H1 (cell line): ENCODE data around the gene TWIST2. TPM values are rescaled to one million over a fixed set of nuclear protein-coding genes. Genes with fewer than 3 reads are reported as not detected.

ENCODE experiments used
- CTCF ChIA-PET: fragments of 300-600 bp; sonication (Branson Sonifier 250); formaldehyde crosslinking; loops from one replicate; lab custom pipeline; 2021; ENCODE audit not compliant: partially characterized antibody; lab: Charles Lee
- POLR2A ChIA-PET: fragments of 300-600 bp; sonication (Branson Sonifier 250); formaldehyde crosslinking; loops from one replicate; lab custom pipeline; 2021; ENCODE audit warnings: inconsistent platforms; ENCODE audit not compliant: partially characterized antibody; lab: Charles Lee
- DNase-seq, 2 experiments: peaks; one replicate each; pipeline versions ENCODE4 v3.0.0 to v3.0.0-alpha.2; 2010 to 2022; ENCODE audit warnings: low spot score in 2 of 2, low read depth in 1 of 2, mixed read lengths in 1 of 2
- FAIRE-seq: peaks from 2 replicates; lab custom pipeline; 2011; peaks lifted over from hg19 to GRCh38; lab: Jason Lieb, UNC
- H2AFZ ChIP-seq: 2 replicates; pipeline ENCODE4 v1.8.1; 2012; ENCODE audit warnings: low read length, inconsistent platforms
- H2AK5ac ChIP-seq: 2 replicates; pipeline ENCODE4 v1.6.1; 2013; ENCODE audit warnings: low read depth, low read length
- H2BK120ac ChIP-seq: replicated peaks from 2 replicates; pipeline ENCODE3; 2013; ENCODE audit warnings: low read depth, low read length, inconsistent platforms
- H2BK12ac ChIP-seq: 2 replicates; pipeline ENCODE4 v1.6.1; 2013; ENCODE audit warnings: low read depth, low read length
- H2BK15ac ChIP-seq: 2 replicates; pipeline ENCODE4 v1.6.1; 2013; ENCODE audit warnings: low read length
- H2BK20ac ChIP-seq: 2 replicates; pipeline ENCODE4 v1.6.1; 2013; ENCODE audit warnings: low read length
- H2BK5ac ChIP-seq: 2 replicates; pipeline ENCODE4 v1.6.1; 2013; ENCODE audit warnings: low read depth, low read length
- H3K14ac ChIP-seq: 2 replicates; pipeline ENCODE4 v1.6.1; 2013; ENCODE audit warnings: inconsistent platforms; ENCODE audit not compliant: insufficient read length
- H3K18ac ChIP-seq: 2 replicates; pipeline ENCODE4 v1.6.1; 2013; ENCODE audit warnings: low read length; ENCODE audit errors: extremely low read depth
- H3K23ac ChIP-seq: 2 replicates; pipeline ENCODE4 v1.6.1; 2013; ENCODE audit warnings: inconsistent platforms; ENCODE audit not compliant: insufficient read length
- H3K23me2 ChIP-seq: 2 replicates; pipeline ENCODE4 v1.6.1; 2013; ENCODE audit warnings: low read depth, low read length
- H3K27ac ChIP-seq: 2 replicates; pipeline ENCODE4 v1.6.1; 2011; ENCODE audit warnings: low read depth, low read length, inconsistent platforms
- H3K27me3 ChIP-seq, 4 experiments: replicated peaks in 1 of 4; 1 replicate in 1 of 4; 2 replicates in 3 of 4; pipeline versions ENCODE4 v1.6.1 to v1.8.1; 2011 to 2013; ENCODE audit warnings: low read length in 3 of 4, mild to moderate bottlenecking in 3 of 4, inconsistent platforms in 2 of 4, mixed read lengths in 2 of 4, moderate library complexity in 1 of 4; ENCODE audit not compliant: control insufficient read depth in 3 of 4, insufficient read depth in 3 of 4; ENCODE audit errors: extremely low read depth in 1 of 4
- H3K36me3 ChIP-seq, 4 experiments: 2 replicates each; pipeline versions ENCODE4 v1.6.1 to v1.8.1; 2011 to 2013; ENCODE audit warnings: mild to moderate bottlenecking in 4 of 4, low read length in 3 of 4, moderate library complexity in 2 of 4, control low read depth in 1 of 4, inconsistent platforms in 1 of 4; ENCODE audit not compliant: insufficient read depth in 4 of 4, control insufficient read depth in 2 of 4
- H3K4ac ChIP-seq: replicated peaks from 2 replicates; pipeline ENCODE3; 2013; ENCODE audit warnings: low read length, low read depth, mixed read lengths, inconsistent platforms; ENCODE audit not compliant: insufficient read length
- H3K4me1 ChIP-seq, 4 experiments: replicated peaks in 1 of 4; 1 replicate in 1 of 4; 2 replicates in 3 of 4; pipeline versions ENCODE4 v1.6.1 to v1.8.1; 2011 to 2013; ENCODE audit warnings: low read length in 3 of 4, inconsistent platforms in 2 of 4, mixed read lengths in 1 of 4; ENCODE audit not compliant: insufficient read depth in 4 of 4, control insufficient read depth in 3 of 4
- H3K4me2 ChIP-seq, 2 experiments: 2 replicates each; pipeline versions ENCODE4 v1.6.1 to v1.8.1; 2011 to 2013; ENCODE audit warnings: low read depth in 2 of 2, low read length in 2 of 2, control low read depth in 1 of 2, inconsistent platforms in 1 of 2, mild to moderate bottlenecking in 1 of 2; ENCODE audit not compliant: insufficient read depth in 1 of 2
- H3K4me3 ChIP-seq, 4 experiments: fragments of 200-600, 300-600 bp in 1 of 4; sonication (generic), shearing (Covaris generic), sonication (Bioruptor Twin) in 1 of 4; 2 replicates each; pipeline versions ENCODE4 v1.5.1 to v1.8.1; 2011 to 2016; ENCODE audit warnings: low read length in 4 of 4, low read depth in 3 of 4, control low read depth in 2 of 4, inconsistent platforms in 2 of 4, mild to moderate bottlenecking in 2 of 4, mixed read lengths in 1 of 4, moderate library complexity in 1 of 4; ENCODE audit not compliant: insufficient read depth in 2 of 4; ENCODE audit errors: extremely low read depth in 1 of 4
- H3K56ac ChIP-seq: replicated peaks from 2 replicates; pipeline ENCODE3; 2013; ENCODE audit warnings: low read depth, mild to moderate bottlenecking, mixed read lengths, low read length, inconsistent platforms; ENCODE audit not compliant: insufficient read length
- H3K79me1 ChIP-seq: 2 replicates; pipeline ENCODE4 v1.6.1; 2013; ENCODE audit warnings: low read depth, low read length, control low read depth
- H3K79me2 ChIP-seq, 2 experiments: 2 replicates each; pipeline versions ENCODE4 v1.6.1 to v1.8.1; 2012 to 2013; ENCODE audit warnings: low read length in 2 of 2, mild to moderate bottlenecking in 2 of 2, inconsistent platforms in 1 of 2; ENCODE audit not compliant: insufficient read depth in 2 of 2, control insufficient read depth in 1 of 2
- H3K9ac ChIP-seq, 4 experiments: replicated peaks in 1 of 4; 1 replicate in 1 of 4; 2 replicates in 3 of 4; pipeline versions ENCODE4 v1.6.1 to v1.8.1; 2011 to 2013; ENCODE audit warnings: low read depth in 3 of 4, low read length in 3 of 4, control low read depth in 2 of 4, mild to moderate bottlenecking in 2 of 4, moderate library complexity in 2 of 4, inconsistent platforms in 1 of 4; ENCODE audit errors: extremely low read depth in 1 of 4
- H3K9me3 ChIP-seq, 2 experiments: 2 replicates each; pipeline versions ENCODE4 v1.6.1 to v1.8.1; 2012 to 2013; ENCODE audit warnings: mild to moderate bottlenecking in 2 of 2, moderate library complexity in 2 of 2, control low read depth in 1 of 2, inconsistent platforms in 1 of 2, low read depth in 1 of 2, low read length in 1 of 2, mixed read lengths in 1 of 2; ENCODE audit not compliant: insufficient read depth in 2 of 2
- H4K20me1 ChIP-seq, 2 experiments: replicated peaks in 1 of 2; 2 replicates each; pipeline versions ENCODE3 to v1.8.1; 2011 to 2013; ENCODE audit warnings: inconsistent platforms in 2 of 2, low read length in 2 of 2, mild to moderate bottlenecking in 1 of 2; ENCODE audit not compliant: insufficient read depth in 2 of 2, control insufficient read depth in 1 of 2
- H4K5ac ChIP-seq: 2 replicates; pipeline ENCODE4 v1.6.1; 2013; ENCODE audit warnings: low read length, low read depth, mixed read lengths, inconsistent platforms; ENCODE audit not compliant: insufficient read length
- H4K8ac ChIP-seq: 2 replicates; pipeline ENCODE4 v1.8.0; 2013; ENCODE audit warnings: mild to moderate bottlenecking, moderate library complexity, low read length, inconsistent platforms; ENCODE audit not compliant: insufficient read depth; ENCODE audit errors: extremely low read depth
- H4K91ac ChIP-seq: replicated peaks from 2 replicates; pipeline ENCODE3; 2013; ENCODE audit warnings: low read length, mixed read lengths, inconsistent platforms; ENCODE audit not compliant: insufficient read length
- ATF3 ChIP-seq: IDR thresholded peaks from 2 replicates; pipeline ENCODE4 v1.6.1; 2011; ENCODE audit warnings: low read depth, mild to moderate bottlenecking, low read length; ENCODE audit not compliant: insufficient read depth
- CTBP2 ChIP-seq: IDR thresholded peaks from 2 replicates; pipeline ENCODE4 v1.7.0; 2011; ENCODE audit warnings: borderline replicate concordance, mild to moderate bottlenecking, moderate library complexity, mixed read lengths, low read length; ENCODE audit not compliant: insufficient read depth, insufficient read length
- EP300 ChIP-seq, 2 experiments: IDR thresholded peaks; 1 replicate in 1 of 2; 2 replicates in 1 of 2; pipeline ENCODE4 v1.6.1; 2011 to 2012; ENCODE audit warnings: low read depth in 2 of 2, low read length in 2 of 2, mild to moderate bottlenecking in 2 of 2, borderline replicate concordance in 1 of 2, inconsistent platforms in 1 of 2, moderate library complexity in 1 of 2
- GABPA ChIP-seq: IDR thresholded peaks from 2 replicates; pipeline ENCODE4 v1.6.1; 2011; ENCODE audit warnings: mild to moderate bottlenecking, low read length, moderate library complexity, borderline replicate concordance; ENCODE audit not compliant: insufficient read depth
- GTF2F1 ChIP-seq: IDR thresholded peaks from 2 replicates; pipeline ENCODE4 v1.6.1; 2012; ENCODE audit warnings: low read depth, low read length, improper control_type of control experiment, borderline replicate concordance
- JUND ChIP-seq: IDR thresholded peaks from 2 replicates; pipeline ENCODE4 v1.6.1; 2011; ENCODE audit warnings: mild to moderate bottlenecking, improper control_type of control experiment, low read length
- KDM4A ChIP-seq: IDR thresholded peaks from one replicate; pipeline ENCODE4 v1.7.1; 2012; ENCODE audit warnings: low read depth, mild to moderate bottlenecking, moderate library complexity, low read length, inconsistent platforms; ENCODE audit not compliant: severe bottlenecking
- POLR2A ChIP-seq, 2 experiments: IDR thresholded peaks; 1 replicate in 1 of 2; 2 replicates in 1 of 2; pipeline ENCODE4 v1.6.1; 2011; ENCODE audit warnings: low read depth in 2 of 2, low read length in 2 of 2, mild to moderate bottlenecking in 2 of 2; ENCODE audit errors: control extremely low read depth in 1 of 2
- RNF2 ChIP-seq: fragments of 200-900, 300-1000 bp; sonication (generic); IDR thresholded peaks from 2 replicates; pipeline ENCODE4 v1.7.1; 2016; ENCODE audit warnings: borderline replicate concordance, low read depth, mild to moderate bottlenecking, antibody characterized with exemption, low read length; ENCODE audit not compliant: poor library complexity, severe bottlenecking; ENCODE audit errors: missing control alignments
- SUZ12 ChIP-seq: fragments of 200-600 bp; sonication (generic); IDR thresholded peaks from 2 replicates; pipeline ENCODE4 v1.6.1; 2012; ENCODE audit warnings: mild to moderate bottlenecking, inconsistent platforms, low read length, moderate library complexity, mixed read lengths
- TAF1 ChIP-seq: IDR thresholded peaks from 2 replicates; pipeline ENCODE4 v1.6.1; 2011; ENCODE audit warnings: mild to moderate bottlenecking, low read depth, low read length
- WGBS, 2 experiments: shearing (Covaris generic) in 1 of 2; methylation state at CpG; one replicate each; pipeline versions ENCODE4 v1.1.6 to v1.1.7; 2013 to 2015; ENCODE audit warnings: low lambda C conversion rate in 2 of 2, mixed read lengths in 2 of 2, inconsistent platforms in 1 of 2, low coverage in 1 of 2, missing lambda C conversion rate in 1 of 2; ENCODE audit not compliant: insufficient replicate concordance in 2 of 2, insufficient coverage in 1 of 2, insufficient read length in 1 of 2; ENCODE audit errors: extremely low coverage in 1 of 2, missing lambda C conversion rate in 1 of 2; 5-methylcytosine and 5-hydroxymethylcytosine counted together
- polyA plus RNA-seq, 7 experiments: library from polyadenylated mRNA; depleted of rRNA in 3 of 7; stranded (reverse) in 5 of 7; unstranded in 2 of 7; fragments of >200 nt in 5 of 7; fragments of 200-250 nt in 2 of 7; gene quantifications; 1 replicate in 5 of 7; 2 replicates in 1 of 7; 4 replicates in 1 of 7; pipeline versions ENCODE4 v1.2.1 to v1.2.3, GENCODE V29; 2011 to 2013; ENCODE audit warnings: missing spikeins in 2 of 7, mixed read lengths in 2 of 7
- total RNA-seq: library from RNA; stranded (reverse); fragmentation: NEBNext Ultra II Directional; extraction: Animal tissue kit (Norgen Biotek cat#: 25700); gene quantifications from 2 replicates; pipeline ENCODE4 v1.2.1, GENCODE V29; 2021

TWIST2 gene
- total and polyA plus RNA-seq, 2 of the 8 experiments (the other 6 are each of a cell fraction or from before 2014, with no cell fraction given), result 2.6 to 4.3 TPM

GRCh38 chr2:238856713-238857567 is 9.1 kb downstream of the TWIST2 start:
- Histone ChIP-seq H2AK5ac (no peak overlapping the region), H2BK5ac (no peak overlapping the region), H3K79me2 (no peaks in the 10 kb centered on the region), H3K9ac (no peak overlapping the region), H3K23ac (no peak overlapping the region), H2BK120ac (no peak overlapping the region), H4K8ac (no peak overlapping the region), H3K14ac (no peak overlapping the region), H4K20me1 (no peaks in the 10 kb centered on the region), H4K91ac (no peak overlapping the region), H2BK20ac (no peak overlapping the region), H3K36me3 (no peaks in the 10 kb centered on the region), H3K4ac (no peak overlapping the region), H3K4me2 (no peak overlapping the region), H2BK12ac (no peak overlapping the region), H4K5ac (no peak overlapping the region), H2BK15ac (no peak overlapping the region), H3K4me3 (no peak overlapping the region), H3K18ac (no peak overlapping the region), H3K27ac (no peak overlapping the region), H3K4me1 (peaks cover 0 to 2% (median 0%) of the 10 kb centered on the region in 4 experiments; a peak in 2 of 7 replicates), H3K9me3 (no peaks in the 10 kb centered on the region), H3K23me2 (no peaks in the 10 kb centered on the region), H3K56ac (no peak overlapping the region), H3K27me3 (peaks cover 0 to 4% (median 0%) of the 10 kb centered on the region in 4 experiments; a peak in 4 of 7 replicates), H2AFZ (no peak overlapping the region), H3K79me1 (no peaks in the 10 kb centered on the region)
- no peak for FAIRE-seq
- CTCF ChIA-PET, result no interaction called here
- WGBS, 2 experiments, result 88% methylated on average over 15 of the region's 16 CpGs; no CpG with 5 or more reads in 1 of the 2 experiments
- no peak for DNase-seq
- POLR2A ChIA-PET, result no interaction called here
- TF ChIP-seq JUND (no peak), SUZ12 (no peak), GTF2F1 (no peak), EP300 (IDR thresholded peaks at IDR 0.05; ENCODE audit: borderline replicate concordance in 1 of 2, low read depth in 2 of 2, low read length in 2 of 2) (no peak), TAF1 (no peak), KDM4A (no peak), RNF2 (no peak), GABPA (no peak), POLR2A (IDR thresholded peaks at IDR 0.05; ENCODE audit: control extremely low read depth in 1 of 2, low read depth in 2 of 2, low read length in 2 of 2) (no peak), ATF3 (no peak), CTBP2 (no peak)
